HG02571 (cell line): ENCODE measurements around the gene SLC24A3.

Source experiments
- ATAC-seq: cut with Tn5 transposase; IDR thresholded peaks from one replicate; pipeline ENCODE4 v1.9.1; 2021; ENCODE audit warnings: mild to moderate bottlenecking, moderate library complexity; ENCODE audit not compliant: unreplicated experiment

SLC24A3 gene

DNA sequence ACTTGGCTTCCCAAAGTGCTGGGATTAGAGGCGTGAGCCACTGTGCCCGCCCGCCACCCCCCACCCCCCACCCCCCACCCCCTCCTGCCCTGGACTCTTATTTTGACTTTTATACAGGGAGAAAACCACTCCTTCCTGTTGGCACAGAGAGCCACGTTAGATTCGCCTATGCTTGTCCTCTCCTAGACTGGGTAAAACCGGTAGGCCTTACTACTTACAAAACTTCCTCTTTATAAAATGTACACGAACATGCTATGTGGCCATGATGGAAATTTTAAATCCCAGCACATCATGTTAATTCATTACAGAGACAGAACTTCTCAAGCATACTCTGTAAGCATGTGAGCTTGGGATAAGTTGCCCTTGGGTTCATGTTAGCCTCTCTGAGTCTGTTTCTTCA is 124.2 kb downstream of the SLC24A3 start:
- ATAC-seq: no peak

DNA sequence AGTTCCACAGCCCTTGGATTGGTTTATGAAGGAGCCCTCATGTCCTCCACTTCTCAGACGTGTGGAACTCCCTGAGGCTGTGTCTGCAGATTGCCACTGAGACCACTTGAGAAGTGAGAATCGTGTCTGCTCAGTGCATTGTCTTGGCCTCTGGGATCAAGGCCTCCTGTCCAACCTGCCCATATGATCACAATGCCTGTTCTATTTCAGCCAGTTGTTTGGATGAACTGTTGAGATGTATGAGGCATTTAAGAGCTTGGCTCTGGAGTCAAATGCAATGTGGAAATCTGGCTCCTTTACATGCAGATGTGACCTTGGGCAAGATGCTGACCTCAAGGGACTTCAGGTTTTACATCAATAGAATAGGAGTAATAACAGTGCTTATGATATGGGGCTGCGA is 125.9 kb downstream of the SLC24A3 start:
- ATAC-seq: no peak

DNA sequence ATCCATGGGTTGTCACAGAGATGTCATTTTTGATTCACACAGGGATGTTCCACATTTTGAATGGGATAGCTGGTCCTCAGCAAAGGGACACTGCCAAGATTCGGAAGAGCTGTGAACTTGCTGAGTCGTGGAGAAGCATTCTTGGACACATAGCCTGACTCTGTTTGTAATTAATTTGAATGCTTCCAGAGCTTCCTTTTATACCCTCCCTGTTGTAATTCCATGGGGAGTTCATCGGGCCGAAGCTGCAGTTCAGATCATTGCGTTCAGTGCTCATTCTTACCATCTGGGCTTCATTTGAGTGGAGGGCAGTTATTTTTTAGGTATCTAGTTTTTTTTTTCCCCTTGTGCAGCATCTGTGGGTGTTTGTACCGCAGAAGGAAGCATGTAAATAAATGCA is 126.5 kb downstream of the SLC24A3 start:
- ATAC-seq: no peak

DNA sequence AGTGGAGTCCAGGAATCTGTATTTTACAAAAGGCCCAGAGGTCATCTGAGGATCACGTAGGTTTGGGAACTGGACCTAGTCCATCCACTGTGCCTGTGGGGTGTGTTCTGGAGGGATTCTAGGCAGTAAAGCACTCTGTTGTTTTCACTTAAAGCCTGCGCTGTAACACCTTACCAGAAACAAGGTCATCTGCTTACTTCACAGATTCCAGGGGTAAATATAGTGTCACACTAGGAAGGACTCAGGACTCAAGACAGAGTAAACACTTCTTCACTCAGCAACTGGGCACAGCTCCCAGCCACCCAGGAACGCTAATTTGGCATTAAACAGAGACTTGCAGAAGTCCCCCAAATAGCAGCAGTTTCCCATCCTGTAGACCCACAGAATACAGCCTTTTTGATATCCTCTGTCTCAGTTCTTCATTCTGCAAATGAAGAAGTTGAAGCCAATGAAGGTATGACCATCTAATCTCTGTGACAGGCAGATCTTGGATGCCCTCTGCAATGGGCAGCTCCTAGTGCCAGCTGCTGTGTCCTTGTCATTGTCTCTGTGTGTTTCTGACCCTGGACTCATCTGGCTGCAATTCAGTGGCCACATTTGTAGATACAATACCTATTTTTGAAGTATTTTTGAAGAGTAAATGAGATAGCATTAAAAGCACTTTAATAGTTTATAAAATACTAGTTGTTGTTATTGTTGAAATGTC is 129.1 kb downstream of the SLC24A3 start:
- no peak for ATAC-seq

DNA sequence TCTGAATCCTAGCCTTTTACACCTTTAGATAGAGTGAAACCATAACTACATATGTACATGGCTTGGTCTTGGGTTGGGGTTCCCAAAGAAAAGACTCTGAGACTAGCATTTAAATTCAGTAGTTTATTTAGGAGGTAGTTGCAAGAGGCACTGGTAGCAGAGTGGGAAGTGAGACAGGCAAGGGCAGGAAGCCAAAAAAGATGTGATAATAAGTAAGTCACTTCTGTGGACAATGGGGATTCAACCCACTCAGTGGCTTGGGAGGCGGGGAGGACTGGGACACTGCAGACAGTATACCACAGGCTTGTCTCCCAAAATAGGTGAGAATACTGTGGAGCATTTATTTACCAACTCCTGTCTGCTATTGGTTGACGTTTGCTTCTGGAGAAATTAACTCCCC is 131.9 kb downstream of the SLC24A3 start:
- ATAC-seq: no peak

DNA sequence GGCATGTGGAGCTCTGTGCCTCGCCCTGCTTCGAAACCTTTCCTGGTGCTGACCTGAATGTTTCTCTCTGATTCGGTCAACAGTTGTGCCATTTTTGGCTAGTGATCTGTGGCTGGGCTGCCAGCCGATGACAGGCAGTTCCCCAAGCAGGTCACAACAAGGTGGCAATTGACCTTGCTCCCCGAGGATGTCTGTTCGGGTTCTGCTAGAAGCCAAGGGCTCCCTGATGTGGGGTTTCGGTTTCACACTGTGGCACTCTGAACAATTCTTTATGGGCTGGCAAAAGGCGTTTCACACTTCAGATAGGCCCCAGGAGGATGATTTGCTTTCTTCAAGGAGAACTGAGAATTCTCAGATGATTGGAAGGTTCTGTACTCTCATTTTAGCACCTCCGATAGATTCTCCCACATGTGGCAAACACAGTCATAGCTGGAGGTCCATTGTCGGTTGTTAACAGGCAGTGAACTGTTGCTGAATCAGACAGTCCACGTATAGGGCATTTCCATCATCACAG is 135.6 kb downstream of the SLC24A3 start:
- peak; percentile 74 for ATAC-seq

DNA sequence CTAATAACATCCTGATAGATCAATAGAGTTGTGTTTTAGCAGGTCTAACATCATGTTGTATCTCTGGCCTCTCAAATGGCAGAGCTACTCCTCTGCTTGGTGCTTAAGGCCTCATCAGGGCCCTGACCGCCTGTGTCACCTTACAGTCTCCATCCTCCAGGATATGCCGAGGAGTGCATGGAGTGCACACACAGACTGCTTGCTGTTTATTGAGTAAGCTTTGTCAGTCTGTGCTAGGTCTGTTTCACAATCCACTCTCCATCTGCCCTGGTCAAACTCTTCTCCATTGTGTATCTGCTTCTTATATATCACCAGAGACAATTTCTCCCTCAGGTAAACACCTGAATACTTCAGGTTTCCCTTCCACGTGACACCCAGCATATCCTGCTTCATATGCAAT is 136.1 kb downstream of the SLC24A3 start:
- ATAC-seq: no peak

DNA sequence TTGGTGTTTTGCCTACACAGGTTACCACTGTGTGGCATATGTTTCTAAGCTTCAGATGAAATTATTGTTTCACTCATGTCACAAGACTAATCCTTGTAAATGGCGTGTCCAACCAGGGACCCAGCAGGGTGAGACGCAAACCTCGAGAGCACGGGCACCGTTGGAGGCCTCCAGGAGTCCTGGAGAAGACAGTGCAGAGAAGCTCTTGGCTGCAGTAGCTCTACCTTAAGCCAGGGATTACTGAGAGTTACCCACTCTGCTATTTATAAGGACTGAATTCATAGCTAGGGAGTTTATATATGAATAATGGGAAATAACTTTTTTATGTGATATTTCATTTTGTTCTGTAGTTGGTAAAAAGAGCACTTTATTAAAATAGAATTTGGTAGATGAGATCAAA is 137.4 kb downstream of the SLC24A3 start:
- ATAC-seq: no peak

DNA sequence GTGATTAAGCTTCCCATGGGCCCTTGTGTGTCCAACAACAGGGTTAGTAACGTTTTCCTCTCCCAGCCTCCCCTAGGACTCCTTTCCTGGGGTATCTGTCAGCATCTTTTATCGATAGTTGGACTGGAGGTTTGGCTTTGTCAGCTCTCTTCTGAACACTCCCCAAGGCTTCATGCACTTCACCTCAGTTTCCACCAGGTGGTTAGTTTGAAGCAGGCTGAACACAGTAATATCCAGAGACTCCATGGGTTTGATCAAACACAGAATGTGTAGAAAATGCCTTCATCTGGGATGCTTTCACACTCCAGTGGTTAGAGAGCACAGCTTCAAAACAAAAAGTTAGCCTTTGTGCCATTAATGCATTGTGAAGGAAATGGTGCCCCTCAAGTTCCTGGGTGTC is 139.1 kb downstream of the SLC24A3 start:
- no peak for ATAC-seq

DNA sequence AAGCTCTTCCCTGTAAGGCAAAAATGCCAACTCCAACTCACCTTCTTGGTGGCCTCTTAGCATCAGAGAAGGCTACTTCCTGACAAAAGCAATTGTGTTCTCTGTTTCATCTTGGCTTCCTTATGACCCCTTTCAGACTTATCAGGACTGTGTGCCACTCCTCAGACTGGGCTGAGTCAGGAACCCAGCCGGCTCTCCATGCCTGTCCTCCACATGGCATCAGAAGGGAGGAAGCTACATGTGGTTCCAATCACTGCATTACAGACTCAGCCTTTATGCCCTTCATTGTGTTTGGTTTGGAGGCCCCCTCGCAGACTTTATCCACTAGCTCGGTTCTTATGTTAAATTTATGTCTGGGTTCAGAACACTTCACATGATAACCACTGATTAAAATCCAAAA is 142.5 kb downstream of the SLC24A3 start:
- no peak for ATAC-seq

DNA sequence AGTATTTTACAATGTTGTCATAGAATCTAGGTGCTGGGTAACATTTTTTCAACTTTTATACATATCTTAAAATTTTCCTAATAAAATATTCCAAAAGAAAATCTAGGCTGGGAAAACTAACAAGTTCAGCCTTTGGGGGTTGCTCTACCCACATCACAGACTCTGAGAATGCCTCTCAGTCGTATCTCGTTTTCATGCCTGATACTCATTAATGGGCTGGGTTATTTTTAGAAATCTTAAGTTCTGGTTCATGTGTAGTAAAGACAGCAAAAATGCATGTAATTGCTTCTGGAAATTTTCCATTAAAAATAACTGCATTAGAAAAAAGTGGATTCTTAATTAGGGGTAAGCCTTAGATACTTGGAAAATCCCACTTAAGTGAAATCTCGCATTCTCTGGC is 149.3 kb downstream of the SLC24A3 start:
- ATAC-seq: no peak

DNA sequence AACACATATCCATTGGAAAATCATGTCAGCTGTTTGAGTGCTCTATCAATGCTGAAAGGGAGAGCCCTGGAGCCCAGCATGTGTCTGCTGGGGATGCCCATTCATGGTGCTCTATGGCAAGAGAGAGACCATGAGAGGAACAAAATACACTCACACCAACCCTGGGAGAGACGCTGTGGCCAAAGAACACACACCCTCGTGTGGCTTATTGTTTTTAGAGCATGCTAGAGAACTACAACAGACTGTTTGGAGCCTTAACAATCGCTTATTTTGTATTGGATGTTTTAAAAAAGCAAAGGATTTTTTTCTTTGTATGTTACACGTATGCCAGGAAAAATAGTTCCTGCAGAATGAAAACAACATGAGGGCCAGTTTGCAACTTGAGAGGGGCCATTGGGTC is 151.0 kb downstream of the SLC24A3 start:
- ATAC-seq: no peak

DNA sequence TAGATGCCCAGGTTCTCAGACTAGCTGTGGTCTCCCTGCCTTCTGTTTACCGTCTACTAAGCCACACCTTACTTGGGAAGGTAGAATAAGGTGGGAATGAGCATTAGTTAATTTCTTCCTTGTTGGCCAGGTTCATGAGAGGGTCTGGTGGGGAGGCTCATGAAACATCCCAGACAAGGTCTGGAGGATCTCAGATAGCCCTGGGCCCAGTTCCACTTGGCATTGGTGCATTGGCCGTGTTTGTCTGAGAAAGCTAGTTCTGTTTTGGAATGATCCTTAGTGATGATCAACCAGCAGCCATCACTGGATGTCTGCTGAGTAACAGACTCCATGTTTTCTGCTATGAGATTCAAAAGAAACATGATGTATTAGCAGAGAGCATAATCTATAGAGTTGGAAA is 155.1 kb downstream of the SLC24A3 start:
- no peak for ATAC-seq

DNA sequence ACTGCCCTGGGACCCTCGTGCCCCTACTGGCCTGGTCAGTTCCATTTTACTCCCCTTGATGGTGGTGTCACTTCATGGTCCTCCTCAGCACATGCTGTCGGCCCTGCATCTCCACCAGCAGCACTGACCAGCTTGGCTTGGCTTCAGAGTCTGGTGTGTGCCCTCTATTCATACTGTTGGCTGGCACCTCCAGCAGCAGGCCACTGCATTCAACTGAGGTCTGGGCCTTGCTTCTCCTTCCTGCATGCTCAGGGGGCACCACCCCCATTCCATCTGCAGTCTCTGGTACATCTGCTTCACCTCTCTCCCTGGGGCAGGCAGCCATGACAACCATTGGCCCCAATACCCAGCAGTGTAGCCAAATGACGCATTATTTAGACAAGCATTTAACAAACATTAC is 155.9 kb downstream of the SLC24A3 start:
- no peak for ATAC-seq

DNA sequence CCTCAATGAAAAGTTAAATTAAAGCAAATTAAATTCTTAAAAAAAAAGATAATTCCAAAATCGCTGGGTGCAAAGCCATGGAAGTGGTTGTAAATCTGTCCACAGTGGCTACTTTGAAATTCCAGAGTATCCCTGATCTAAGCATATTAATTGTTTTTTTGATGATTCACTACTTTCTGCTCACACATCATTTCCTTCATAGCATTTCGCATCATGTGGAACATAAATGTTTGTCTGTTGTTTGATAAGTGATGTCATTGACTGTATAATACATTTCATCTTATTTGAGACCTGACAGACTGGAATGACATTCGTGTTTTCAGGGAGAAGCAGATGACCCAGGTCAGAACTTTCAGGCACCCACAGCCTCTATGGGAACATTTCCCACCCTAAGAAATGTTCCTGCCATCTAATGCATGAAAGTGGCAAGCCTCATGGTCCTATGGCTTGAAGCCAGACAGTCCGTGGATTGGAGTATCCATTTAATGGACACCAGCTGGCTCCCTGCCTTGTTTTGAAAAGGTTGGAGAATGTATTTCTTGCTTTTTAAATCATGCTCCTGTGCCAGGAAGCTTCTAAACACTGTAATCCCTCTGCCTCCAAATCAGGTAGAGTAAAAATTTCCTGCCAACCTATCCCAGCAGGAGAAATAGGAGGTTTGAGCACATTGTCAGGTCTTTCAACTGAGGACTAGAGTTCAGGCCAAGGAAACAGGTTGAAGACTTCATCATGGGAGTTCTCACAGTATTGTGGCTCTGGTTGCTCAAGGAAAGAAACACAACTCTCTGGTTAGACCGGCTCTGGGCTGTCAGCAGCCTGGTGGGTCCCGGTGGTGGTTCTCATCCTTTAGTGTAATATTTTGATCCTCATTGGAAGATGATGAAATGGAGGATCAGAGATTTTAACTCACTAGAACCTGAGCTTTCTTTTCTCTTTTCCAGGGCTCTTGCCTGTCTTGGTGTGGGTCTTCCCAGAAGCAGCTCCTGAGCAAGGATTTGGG is 157.9 kb downstream of the SLC24A3 start:
- no peak for ATAC-seq

DNA sequence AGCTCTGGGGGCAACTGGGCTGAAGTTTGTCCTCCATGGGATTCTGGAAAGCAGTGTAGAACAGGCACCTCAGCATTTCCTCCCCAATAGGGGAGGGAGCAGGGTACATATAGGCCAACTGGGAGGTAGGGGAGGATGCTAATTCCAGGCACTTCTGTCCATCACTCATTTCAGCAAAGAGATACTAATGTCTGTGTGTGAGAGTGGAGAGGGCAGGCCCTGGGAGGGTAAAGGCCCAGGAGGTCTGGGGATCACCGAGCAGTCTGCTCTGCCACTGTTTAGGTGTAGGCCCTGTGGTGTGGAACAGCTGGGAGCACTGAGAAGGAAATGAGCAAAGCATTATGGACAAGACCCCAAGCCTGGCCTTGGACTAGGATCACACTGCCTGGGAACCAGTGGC is 158.7 kb downstream of the SLC24A3 start:
- ATAC-seq: no peak

DNA sequence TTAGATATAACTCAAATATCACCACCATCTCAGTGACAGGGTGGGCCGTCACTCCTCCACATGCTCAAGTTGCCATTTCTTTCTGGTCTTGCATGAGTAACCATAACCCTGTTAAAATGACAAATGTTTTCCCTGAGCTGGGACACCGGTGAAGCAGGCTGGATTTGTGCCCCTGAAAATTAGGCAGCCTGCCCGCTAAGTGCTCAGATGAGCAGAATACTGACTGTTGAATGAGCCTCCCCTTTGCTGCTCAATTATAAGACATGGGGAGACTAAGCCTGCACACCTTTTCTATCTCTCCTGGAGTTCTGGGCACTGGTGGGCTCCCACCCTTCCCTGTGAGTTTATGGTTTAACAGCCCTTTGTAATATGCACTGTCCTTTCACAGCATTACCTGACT is 161.8 kb downstream of the SLC24A3 start:
- ATAC-seq: no peak

DNA sequence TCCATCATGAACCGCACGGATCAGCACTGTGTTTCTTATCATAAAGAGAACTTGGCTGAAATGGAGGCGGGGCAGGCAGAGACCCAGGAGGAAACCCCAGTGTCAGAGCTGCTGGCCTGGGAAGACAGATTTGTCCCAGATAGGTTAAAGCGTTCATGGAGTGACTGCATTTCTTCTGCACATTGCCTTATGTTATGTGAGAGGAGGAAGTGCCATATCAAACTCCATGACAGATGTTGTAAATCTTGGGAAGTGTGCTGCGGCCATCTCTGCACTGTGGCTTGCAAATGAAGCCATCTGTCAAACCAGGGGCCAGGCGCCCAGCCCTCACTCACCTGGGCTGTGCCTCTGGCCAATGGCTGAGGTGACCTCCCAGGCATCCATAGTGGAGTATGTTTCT is 163.0 kb downstream of the SLC24A3 start:
- no peak for ATAC-seq

DNA sequence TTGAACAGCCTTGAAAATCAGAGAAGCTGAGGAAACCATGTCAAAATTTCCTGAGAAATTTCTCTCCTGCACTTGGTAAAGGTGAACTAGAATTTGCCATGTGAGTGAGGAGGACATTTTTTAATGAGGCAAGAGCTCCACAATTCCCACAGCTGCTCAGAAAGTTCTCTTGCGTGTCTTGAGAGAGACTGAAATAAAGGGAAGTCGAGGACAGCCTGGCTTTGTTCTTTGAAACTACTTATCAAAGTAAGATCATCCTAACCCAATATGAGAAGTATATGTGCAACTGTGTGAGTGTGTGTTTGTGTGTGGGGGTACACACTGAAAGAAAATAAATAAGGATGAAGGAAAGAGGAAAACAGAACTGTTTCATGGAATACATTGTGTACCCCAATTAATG is 163.4 kb downstream of the SLC24A3 start:
- no peak for ATAC-seq

DNA sequence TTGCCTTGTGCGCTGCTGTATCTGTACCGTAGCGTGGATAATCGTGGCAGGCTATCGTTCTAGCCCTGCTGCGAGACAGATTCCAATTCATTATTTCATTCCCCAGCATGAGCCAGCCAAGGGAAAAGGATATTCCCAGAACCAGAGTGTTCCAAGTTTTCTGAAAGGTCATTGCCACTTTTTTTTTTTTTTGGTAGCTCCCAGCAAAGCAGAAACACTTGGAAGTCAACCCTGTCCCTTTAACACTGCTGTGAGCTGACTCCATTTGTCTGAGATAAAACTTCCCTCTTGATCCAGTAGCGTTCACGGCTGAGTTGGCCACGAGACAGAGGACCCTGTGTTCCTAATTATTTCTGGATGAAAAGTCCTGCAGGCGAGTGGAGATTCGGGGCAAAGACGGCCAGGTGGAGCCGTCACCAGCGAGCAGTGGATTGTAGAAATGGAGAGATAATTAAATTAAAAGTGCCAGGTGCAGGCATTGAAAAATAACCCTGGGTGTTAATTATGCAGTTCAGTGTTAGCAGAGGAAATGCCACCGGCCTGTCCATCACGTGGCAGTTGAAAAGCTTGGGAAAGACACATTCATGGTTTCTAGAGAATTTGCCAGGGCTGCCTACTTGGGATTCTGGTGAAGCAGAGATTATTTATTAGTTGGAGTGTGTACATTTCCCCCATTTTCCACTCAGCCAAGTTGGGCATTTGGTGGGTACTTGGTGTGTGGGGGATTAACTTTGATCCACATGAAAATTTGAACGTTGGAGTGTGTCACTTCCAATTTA is 164.2 kb downstream of the SLC24A3 start:
- ATAC-seq: no peak

DNA sequence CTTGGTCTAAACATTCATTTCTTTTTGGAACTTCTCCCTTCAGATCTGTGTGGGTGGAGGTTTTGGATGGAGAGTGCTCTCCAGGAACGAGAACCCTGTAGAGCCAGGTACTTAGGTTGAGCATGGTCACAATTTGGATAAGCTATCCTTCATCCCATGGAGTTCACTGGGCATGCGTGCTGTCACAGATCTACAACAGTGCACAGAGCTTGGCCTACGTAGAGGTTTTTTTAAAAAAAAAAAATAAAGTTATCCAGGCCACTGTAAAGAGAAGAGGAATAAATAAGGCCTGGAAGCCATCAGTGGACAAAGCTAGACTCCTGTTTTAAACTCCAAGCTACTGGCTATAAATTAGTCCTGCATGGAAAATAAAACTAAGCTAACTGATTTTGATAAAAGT is 165.6 kb downstream of the SLC24A3 start:
- ATAC-seq: no peak
